DOHH2 (cell line): ENCODE measurements around the gene IFI27L2.

Experiments
- EZH2phosphoT487 ChIP-seq: fragments of 200-600 bp; sonication (generic); IDR thresholded peaks from 2 replicates; pipeline ENCODE4 v1.6.1; 2017; ENCODE audit warnings: borderline replicate concordance, mild to moderate bottlenecking, antibody characterized with exemption, low read length, moderate library complexity, mixed read lengths
- TF ChIP-seq, protein P1 (sequence below): fragments of 200-600 bp; sonication (generic); IDR thresholded peaks from one replicate; pipeline ENCODE4 v1.5.1; 2014; ENCODE audit warnings: antibody characterized with exemption, mild to moderate bottlenecking, low read depth, low read length; ENCODE audit not compliant: poor library complexity, severe bottlenecking

DNA sequence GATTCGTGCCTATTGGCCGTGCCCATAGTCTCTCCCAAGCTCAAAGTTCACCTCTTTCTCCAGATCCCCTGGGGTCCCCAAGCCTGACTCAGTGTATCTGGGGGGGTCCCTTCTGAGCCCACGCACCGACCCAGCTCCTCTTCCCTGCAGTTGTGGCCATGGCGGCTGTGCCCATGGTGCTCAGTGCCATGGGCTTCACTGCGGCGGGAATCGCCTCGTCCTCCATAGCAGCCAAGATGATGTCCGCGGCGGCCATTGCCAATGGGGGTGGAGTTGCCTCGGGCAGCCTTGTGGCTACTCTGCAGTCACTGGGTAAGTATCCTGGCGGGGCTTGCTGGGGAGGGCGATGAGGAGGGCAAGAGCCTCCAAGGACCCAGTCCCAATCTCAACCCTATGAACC is 13.8 kb downstream of the IFI27L2 start:
- TF ChIP-seq, protein P1, sequence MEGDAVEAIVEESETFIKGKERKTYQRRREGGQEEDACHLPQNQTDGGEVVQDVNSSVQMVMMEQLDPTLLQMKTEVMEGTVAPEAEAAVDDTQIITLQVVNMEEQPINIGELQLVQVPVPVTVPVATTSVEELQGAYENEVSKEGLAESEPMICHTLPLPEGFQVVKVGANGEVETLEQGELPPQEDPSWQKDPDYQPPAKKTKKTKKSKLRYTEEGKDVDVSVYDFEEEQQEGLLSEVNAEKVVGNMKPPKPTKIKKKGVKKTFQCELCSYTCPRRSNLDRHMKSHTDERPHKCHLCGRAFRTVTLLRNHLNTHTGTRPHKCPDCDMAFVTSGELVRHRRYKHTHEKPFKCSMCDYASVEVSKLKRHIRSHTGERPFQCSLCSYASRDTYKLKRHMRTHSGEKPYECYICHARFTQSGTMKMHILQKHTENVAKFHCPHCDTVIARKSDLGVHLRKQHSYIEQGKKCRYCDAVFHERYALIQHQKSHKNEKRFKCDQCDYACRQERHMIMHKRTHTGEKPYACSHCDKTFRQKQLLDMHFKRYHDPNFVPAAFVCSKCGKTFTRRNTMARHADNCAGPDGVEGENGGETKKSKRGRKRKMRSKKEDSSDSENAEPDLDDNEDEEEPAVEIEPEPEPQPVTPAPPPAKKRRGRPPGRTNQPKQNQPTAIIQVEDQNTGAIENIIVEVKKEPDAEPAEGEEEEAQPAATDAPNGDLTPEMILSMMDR: no peak
- TF ChIP-seq EZH2phosphoT487: no peak
